Right lobe of liver (tissue), 4 donors: ENCODE data around the gene SOCS3.

ENCODE experiments used
- CTCF ChIP-seq, 4 donors: fragments of 200-600 bp in 3 of 4; fragments of 450-650 bp in 1 of 4; IDR thresholded peaks; one replicate each; pipeline versions ENCODE4 v1.5.1 to v1.8.0; 2016 to 2022; ENCODE audit warnings: antibody characterized with exemption in 4 of 4, mild to moderate bottlenecking in 2 of 4
- POLR2A ChIP-seq: fragments of 450-650 bp; IDR thresholded peaks from one replicate; pipeline ENCODE4 v1.6.1; 2017; ENCODE audit warnings: antibody characterized with exemption, mild to moderate bottlenecking
- donor health status: DM: no; HTN: no; CAD: no.
- donor health status: DM: no; HTN: no; CAD: no.
- donor health status: DM: no; HTN: yes; CAD: no.

GRCh38 chr17:78324391-78325075, 35.3 kb downstream of the SOCS3 start:
- TF ChIP-seq CTCF (IDR thresholded peaks at IDR 0.05) (no peak), POLR2A (no peak)
